HEK293 (cell line): ENCODE results near the gene SNX8.
"Not testable (repeated sequence)": the region's sequence is repeated elsewhere in the genome, so short reads cannot be mapped to it uniquely, and the experiment has no call there.

Experiments
- CTCF ChIA-PET: fragments of 350-600 bp; formaldehyde crosslinking; extraction: SDS; loops from one replicate; lab custom pipeline; 2021; ENCODE audit warnings: antibody characterized with exemption; lab: Yijun Ruan, JAX
- POLR2A ChIA-PET: fragments of 300-600 bp; formaldehyde crosslinking; extraction: SDS; loops from one replicate; lab custom pipeline; 2020; ENCODE audit warnings: antibody characterized with exemption, inconsistent platforms; lab: Yijun Ruan, JAX
- H3K27ac ChIP-seq: fragments of 200-500 bp; sonication (Bioruptor generic); 2 replicates; pipeline ENCODE4 v1.5.1; 2014; ENCODE audit warnings: low read depth, low read length, control low read depth, inconsistent platforms; ENCODE audit errors: extremely low read depth
- H3K36me3 ChIP-seq, 2 experiments: fragments of 200-500 bp in 1 of 2; sonication (Bioruptor generic) in 1 of 2; 1 replicate in 1 of 2; 2 replicates in 1 of 2; pipeline ENCODE4 v1.5.1; 2014 to 2017; ENCODE audit warnings: inconsistent platforms in 2 of 2, low read length in 2 of 2; ENCODE audit not compliant: control insufficient read depth in 2 of 2, insufficient read depth in 1 of 2
- H3K4me1 ChIP-seq: fragments of 200-500 bp; sonication (Bioruptor generic); 2 replicates; pipeline ENCODE4 v1.5.1; 2014; ENCODE audit warnings: mild to moderate bottlenecking, low read length, inconsistent platforms; ENCODE audit not compliant: control insufficient read depth, insufficient read depth
- H3K4me3 ChIP-seq: 2 replicates; pipeline ENCODE4 v1.5.1; 2011; ENCODE audit warnings: low read depth, mild to moderate bottlenecking, control low read depth, low read length, moderate library complexity
- H3K9me3 ChIP-seq: fragments of 200-500 bp; sonication (Bioruptor generic); 2 replicates; pipeline ENCODE4 v1.5.1; 2014; ENCODE audit warnings: low read depth, low read length, inconsistent platforms; ENCODE audit not compliant: control insufficient read depth, insufficient read depth
- EGR2 ChIP-seq: fragments of 450-650 bp; formaldehyde crosslinking; IDR thresholded peaks from 2 replicates; pipeline ENCODE4 v1.5.1; 2016; ENCODE audit warnings: low read depth, missing biosample characterization, missing genetic modification characterization
- ELK4 ChIP-seq: IDR thresholded peaks from 2 replicates; pipeline ENCODE4 v1.6.1; 2011; ENCODE audit warnings: mild to moderate bottlenecking, low read depth, low read length, borderline replicate concordance
- OVOL3 ChIP-seq: fragments of 450-650 bp; formaldehyde crosslinking; IDR thresholded peaks from 2 replicates; pipeline ENCODE4 v1.5.1; 2016; ENCODE audit warnings: missing biosample characterization, missing genetic modification characterization
- PRDM1 ChIP-seq: fragments of 450-650 bp; formaldehyde crosslinking; IDR thresholded peaks from 2 replicates; pipeline ENCODE4; 2016; ENCODE audit warnings: missing biosample characterization, missing genetic modification characterization
- TCF7L2 ChIP-seq: IDR thresholded peaks from 2 replicates; pipeline ENCODE4 v1.6.1; 2011; ENCODE audit warnings: low read depth, mild to moderate bottlenecking, inconsistent platforms, low read length, moderate library complexity, borderline replicate concordance
- ZFHX2 ChIP-seq: fragments of 450-650 bp; formaldehyde crosslinking; conservative IDR thresholded peaks from 2 replicates; pipeline ENCODE4 v1.5.1; 2016; ENCODE audit warnings: missing biosample characterization, missing genetic modification characterization
- ZFP69B ChIP-seq: fragments of 450-650 bp; formaldehyde crosslinking; IDR thresholded peaks from 2 replicates; pipeline ENCODE4 v1.5.1; 2016; ENCODE audit warnings: missing biosample characterization, missing genetic modification characterization
- ZNF121 ChIP-seq: fragments of 450-650 bp; formaldehyde crosslinking; IDR thresholded peaks from 2 replicates; pipeline ENCODE4 v1.5.1; 2016; ENCODE audit warnings: missing biosample characterization, missing genetic modification characterization
- ZNF16 ChIP-seq: fragments of 450-650 bp; formaldehyde crosslinking; IDR thresholded peaks from 2 replicates; pipeline ENCODE4 v1.5.1; 2016; ENCODE audit warnings: low read depth, missing biosample characterization, missing genetic modification characterization
- ZNF211 ChIP-seq: fragments of 450-650 bp; formaldehyde crosslinking; IDR thresholded peaks from 2 replicates; pipeline ENCODE4 v1.5.1; 2016; ENCODE audit warnings: low read depth, missing biosample characterization, missing genetic modification characterization
- ZNF24 ChIP-seq: fragments of 450-650 bp; formaldehyde crosslinking; IDR thresholded peaks from 2 replicates; pipeline ENCODE4 v1.5.1; 2016; ENCODE audit warnings: missing biosample characterization, missing genetic modification characterization
- ZNF366 ChIP-seq: fragments of 450-650 bp; formaldehyde crosslinking; conservative IDR thresholded peaks from 2 replicates; pipeline ENCODE4 v1.5.1; 2016; ENCODE audit warnings: missing biosample characterization, missing genetic modification characterization
- ZNF423 ChIP-seq: fragments of 450-650 bp; formaldehyde crosslinking; IDR thresholded peaks from 2 replicates; pipeline ENCODE4 v1.5.1; 2016; ENCODE audit warnings: missing biosample characterization, missing genetic modification characterization
- ZNF488 ChIP-seq: fragments of 450-650 bp; formaldehyde crosslinking; IDR thresholded peaks from 2 replicates; pipeline ENCODE4 v1.5.1; 2016; ENCODE audit warnings: missing biosample characterization, missing genetic modification characterization
- ZNF514 ChIP-seq: fragments of 450-650 bp; formaldehyde crosslinking; IDR thresholded peaks from 2 replicates; pipeline ENCODE4 v1.5.1; 2016; ENCODE audit warnings: missing biosample characterization, missing genetic modification characterization
- ZNF580 ChIP-seq: fragments of 450-650 bp; formaldehyde crosslinking; IDR thresholded peaks from 2 replicates; pipeline ENCODE4 v1.5.1; 2016; ENCODE audit warnings: missing biosample characterization, missing genetic modification characterization
- ZNF621 ChIP-seq: fragments of 450-650 bp; formaldehyde crosslinking; IDR thresholded peaks from 2 replicates; pipeline ENCODE4 v1.5.1; 2017; ENCODE audit warnings: missing biosample characterization, missing genetic modification characterization
- ZNF623 ChIP-seq: fragments of 450-650 bp; formaldehyde crosslinking; IDR thresholded peaks from 2 replicates; pipeline ENCODE4 v1.5.1; 2016; ENCODE audit warnings: missing biosample characterization, missing genetic modification characterization
- ZNF785 ChIP-seq: fragments of 450-650 bp; formaldehyde crosslinking; IDR thresholded peaks from 2 replicates; pipeline ENCODE4 v1.5.1; 2016; ENCODE audit warnings: missing biosample characterization, missing genetic modification characterization

Gene SNX8

GRCh38 chr7:2317556-2318293 is 3.5 kb upstream of the SNX8 start:
- CTCF ChIA-PET = no interaction called here
- POLR2A ChIA-PET = interaction anchor here (0.6 to 0.7 kb wide), 2 partner anchors 648 to 741 kb away, joined by 3 to 4 read pairs; no protein-coding TSS in a partner anchor
- Histone ChIP-seq H3K36me3 (no peaks in the 10 kb centered on the region), H3K9me3 (no peaks in the 10 kb centered on the region), H3K4me1 (no peaks in the 10 kb centered on the region), H3K4me3 (no peak overlapping the region), H3K27ac (no peak overlapping the region)
- peak; percentile 48; the same call in 1 of the 2 replicates for TF ChIP-seq ZNF121 (tag by site-specific recombination)
- no peak for TF ChIP-seq TCF7L2

- no peaks in the 10 kb centered on the region for H3K9me3 ChIP-seq
- ChIA-PET CTCF (no interaction called here), POLR2A (no interaction called here)
- TF ChIP-seq ZNF16 (tag by site-specific recombination) = no peak
- TF ChIP-seq ZNF623 (tag by site-specific recombination) = no peak
- peak; percentile 28; the same call in 1 of the 2 replicates for TF ChIP-seq ZNF24 (tag by site-specific recombination)
- no peak for TF ChIP-seq ZNF621 (tag by site-specific recombination)
- peak; percentile 52 for TF ChIP-seq EGR2
- no peak for TF ChIP-seq ZFP69B (tag by site-specific recombination)
- no peak for TF ChIP-seq ZNF580 (tag by site-specific recombination)
- no peak for TF ChIP-seq OVOL3 (tag by site-specific recombination)
- TF ChIP-seq ZNF514 = no peak
- TF ChIP-seq ZFHX2 (tag by site-specific recombination) = peak; percentile 55; the same call in 1 of the 2 replicates
- TF ChIP-seq ZNF423 (tag by site-specific recombination) = no peak
- no peak for TF ChIP-seq ZNF488
- TF ChIP-seq ELK4 = no peak
- no peaks in the 10 kb centered on the region for H3K36me3 ChIP-seq
- H3K27ac ChIP-seq = no peak overlapping the region
- H3K4me1 ChIP-seq = no peaks in the 10 kb centered on the region
- no peak overlapping the region for H3K4me3 ChIP-seq
These were observed 2.3 kb upstream of the SNX8 start for GRCh38 chr7:2316578-2316977.

GRCh38 chr7:2315787-2316186 is 1.5 kb upstream of the SNX8 start:
- CTCF ChIA-PET = no interaction called here

GRCh38 chr7:2314956-2315530 is 802 bp upstream of the SNX8 start:
- H3K4me3 ChIP-seq = peak overlapping the region; percentile 23
- POLR2A ChIA-PET, CTCF ChIA-PET, H3K9me3 ChIP-seq, H3K4me1 ChIP-seq, H3K36me3 ChIP-seq, H3K27ac ChIP-seq: not testable (repeated sequence)
- TF ChIP-seq ZNF580 (tag by site-specific recombination) = peak; percentile 50; the same call in 1 of the 2 replicates
- peak; percentile 94 for TF ChIP-seq ZNF24 (tag by site-specific recombination)
- TF ChIP-seq ZNF785 = peak; percentile 10; the same call in 1 of the 2 replicates
- TF ChIP-seq ZNF366 = peak; percentile 76
- TF ChIP-seq PRDM1 = peak; percentile 73; the same call in 1 of the 2 replicates
- TF ChIP-seq ZFHX2 (tag by site-specific recombination) = peak; percentile 67

More at GRCh38 chr7:2315787-2316186, 1.5 kb upstream of the SNX8 start:
- Histone ChIP-seq H3K4me3 (no peak overlapping the region), H3K9me3 (no peaks in the 10 kb centered on the region), H3K4me1 (no peaks in the 10 kb centered on the region), H3K36me3 (no peaks in the 10 kb centered on the region), H3K27ac (no peak overlapping the region)
- TF ChIP-seq EGR2 (peak; percentile 49; the same call in 1 of the 2 replicates), ZNF211 (tag by site-specific recombination) (no peak), ZFHX2 (tag by site-specific recombination) (peak; percentile 47)
- POLR2A ChIA-PET = no interaction called here
